Esophagus squamous epithelium (tissue), 5 donors: ENCODE measurements around the gene BTBD2. TPM values are rescaled to one million over a fixed set of nuclear protein-coding genes. Genes with fewer than 3 reads are reported as not detected.

Experiments used
- DNase-seq: peaks from one replicate; lab custom pipeline; 2025; lab: John Stamatoyannopoulos, UW
- H3K27ac ChIP-seq, 4 donors: fragments of 200-600 bp; sonication (generic); one replicate each; pipeline ENCODE4 v1.5.1; 2016 to 2019; ENCODE audit warnings: mild to moderate bottlenecking in 1 of 4
- H3K27me3 ChIP-seq, 4 donors: fragments of 200-600 bp; sonication (generic); 1 replicate in 3 of 4; 2 replicates in 1 of 4; pipeline versions ENCODE4 v1.5.1 to v1.6.0; 2017 to 2021; ENCODE audit warnings: antibody characterized with exemption in 1 of 4
- H3K36me3 ChIP-seq, 3 donors: fragments of 200-600 bp; sonication (generic); one replicate each; pipeline ENCODE4 v1.5.1; 2016 to 2019
- H3K4me1 ChIP-seq, 3 donors: fragments of 200-600 bp; sonication (generic); one replicate each; pipeline ENCODE4 v1.5.1; 2017 to 2019
- H3K4me3 ChIP-seq, 4 donors: fragments of 200-600 bp; sonication (generic); 1 replicate in 3 of 4; 2 replicates in 1 of 4; pipeline ENCODE4 v1.5.1; 2016 to 2019; ENCODE audit warnings: mild to moderate bottlenecking in 2 of 4, moderate library complexity in 1 of 4
- H3K9me3 ChIP-seq, 3 donors: fragments of 200-600 bp; sonication (generic); one replicate each; pipeline ENCODE4 v1.5.1; 2016 to 2019
- CTCF ChIP-seq, 6 experiments: fragments of 450-650 bp in 4 of 6; fragments of 200-600 bp in 2 of 6; sonication (generic) in 2 of 6; IDR thresholded peaks; one replicate each; pipeline ENCODE4 v1.5.1; 2016 to 2019; ENCODE audit warnings: antibody characterized with exemption in 6 of 6, mild to moderate bottlenecking in 4 of 6, moderate library complexity in 4 of 6
- POLR2A ChIP-seq, 4 donors: fragments of 450-650 bp; IDR thresholded peaks; one replicate each; pipeline ENCODE4 v1.6.1; 2017; ENCODE audit warnings: antibody characterized with exemption in 4 of 4, mild to moderate bottlenecking in 4 of 4, moderate library complexity in 3 of 4
- WGBS, 2 donors: methylation state at CpG; one replicate each; pipeline ENCODE4 v1.1.5; 2018; 5-methylcytosine and 5-hydroxymethylcytosine counted together
- intact Hi-C: fragments of 100-400 bp; cut with DNase I; formaldehyde crosslinking; loops from one replicate; pipeline ENCODE4 v1.15.0; 2022
- total RNA-seq, 4 donors: library from RNA; depleted of rRNA; stranded (reverse); fragments of >200 nt; gene quantifications; one replicate each; pipeline ENCODE4 v1.1.0, GENCODE V29; 2016
- donor health status: DM: yes; HTN: yes; CAD: no.

Gene BTBD2
- total RNA-seq, 4 donors from 2014 or later: 42.3 to 79.0 (median 63.8) TPM

GRCh38 chr19:1944088-1944915 is 71.2 kb downstream of the BTBD2 start:
- Histone ChIP-seq H3K36me3 (peaks cover 0 to 3% (median 0%) of the 10 kb centered on the region in 3 donors), H3K27me3 (no peaks in the 10 kb centered on the region), H3K27ac (peak overlapping the region in 1 of 4 donors; percentile 5), H3K4me1 (peaks cover 26 to 65% (median 35%) of the 10 kb centered on the region in 3 donors), H3K9me3 (no peaks in the 10 kb centered on the region), H3K4me3 (no peak overlapping the region)
- WGBS, 2 donors: 50% methylated on average over 2 of the region's 42 CpGs; no CpG with 5 or more reads in 1 of the 2 donors
- intact Hi-C loops: no loop called here
- no peak for TF ChIP-seq POLR2A (IDR thresholded peaks at IDR 0.05)
- no peak for TF ChIP-seq CTCF (IDR thresholded peaks at IDR 0.05)
- no peak for DNase-seq

GRCh38 chr19:1943661-1944087 is 71.8 kb downstream of the BTBD2 start:
- Histone ChIP-seq H3K27me3 (no peaks in the 10 kb centered on the region), H3K4me3 (peak overlapping the region in 1 of 4 donors; percentile 92), H3K27ac (peak overlapping the region in 2 of 4 donors; percentile 100), H3K9me3 (no peaks in the 10 kb centered on the region), H3K4me1 (peaks cover 26 to 65% (median 35%) of the 10 kb centered on the region in 3 donors), H3K36me3 (no peaks in the 10 kb centered on the region)
- intact Hi-C loops: no loop called here
- WGBS, 2 donors: 82% methylated on average over 5 of the region's 22 CpGs; no CpG with 5 or more reads in 1 of the 2 donors
- no peak for TF ChIP-seq POLR2A (IDR thresholded peaks at IDR 0.05)
- no peak for DNase-seq

- Histone ChIP-seq H3K4me3 (peak overlapping the region in 3 of 4 donors; percentile 81 to 92 (median 82)), H3K27ac (peak overlapping the region; percentile 98 to 100 (median 99)), H3K4me1 (peaks cover 26 to 64% (median 35%) of the 10 kb centered on the region in 3 donors), H3K9me3 (no peaks in the 10 kb centered on the region), H3K36me3 (no peaks in the 10 kb centered on the region), H3K27me3 (no peaks in the 10 kb centered on the region)
- TF ChIP-seq POLR2A (IDR thresholded peaks at IDR 0.05): no peak
- no peak for TF ChIP-seq CTCF (IDR thresholded peaks at IDR 0.05)
- intact Hi-C loops: no loop called here
- WGBS, 2 donors: 14 to 49% methylated on average over 6 to 13 of the region's 21 CpGs
- no peak for DNase-seq
Observed at GRCh38 chr19:1942934-1943555, 72.5 kb downstream of the BTBD2 start.

- no peaks in the 10 kb centered on the region for H3K9me3 ChIP-seq
- H3K27ac ChIP-seq: peak overlapping the region; percentile 98 to 100 (median 99)
- H3K36me3 ChIP-seq: no peaks in the 10 kb centered on the region
- WGBS, 2 donors: 0% methylated on average over 4 to 13 of the region's 40 CpGs
- H3K27me3 ChIP-seq: no peaks in the 10 kb centered on the region
- H3K4me1 ChIP-seq: peaks cover 26 to 57% (median 35%) of the 10 kb centered on the region in 3 donors
- intact Hi-C loops: no loop called here
- TF ChIP-seq POLR2A (IDR thresholded peaks at IDR 0.05) (peak in 1 of 4 donors; percentile 43), CTCF (IDR thresholded peaks at IDR 0.05) (no peak)
- DNase-seq: peak; percentile 37
- peak overlapping the region; percentile 53 to 92 (median 82) for H3K4me3 ChIP-seq
Observed at GRCh38 chr19:1942078-1942933, 73.2 kb downstream of the BTBD2 start.
